ENCODE measurements around the gene PGM1. TPM values are rescaled to one million over a fixed set of nuclear protein-coding genes. Genes with fewer than 3 reads are reported as not detected.

Gene PGM1
- total and polyA plus RNA-seq, 2 of the 13 experiments (the other 11 are each of a cell fraction or from before 2014, with no cell fraction given) = 51.6 to 105 TPM

GRCh38 chr1:63675420-63675931, 82.3 kb downstream of the PGM1 start (continued):
- TF ChIP-seq TMF1 (CRISPR knock-in tag; IDR thresholded peaks at IDR 0.05; ENCODE audit: low read depth) = no peak
- no peak for TF ChIP-seq PLSCR1 (CRISPR knock-in tag; IDR thresholded peaks at IDR 0.05; ENCODE audit: borderline replicate concordance)
- no peak for TF ChIP-seq RBFOX2 (IDR thresholded peaks at IDR 0.05; ENCODE audit: low read depth, low read length)
- no peak for TF ChIP-seq TIGD3 (CRISPR knock-in tag; IDR thresholded peaks at IDR 0.05; ENCODE audit: borderline replicate concordance)

- Histone ChIP-seq H2AFZ (ENCODE audit: low read length) (no peak overlapping the region), H3K4me3 (replicated peaks in 1 of 3; ENCODE audit: insufficient read depth in 1 of 3, low read depth in 2 of 3, low read length in 3 of 3) (no peak overlapping the region), H3K27ac (ENCODE audit: extremely low read length, insufficient read depth, low read length) (no peak overlapping the region), H3K9ac (ENCODE audit: insufficient read depth, low read depth, low read length) (no peak overlapping the region), H3K9me3 (ENCODE audit: low read length) (no peaks in the 10 kb centered on the region; the same call in 1 of the 2 replicates), H3K4me1 (ENCODE audit: insufficient read depth, low read length) (peaks cover 38% of the 10 kb centered on the region), H4K20me1 (ENCODE audit: insufficient read depth, low read length) (no peaks in the 10 kb centered on the region), H3K36me3 (replicated peaks in 1 of 2; ENCODE audit: control insufficient read depth in 1 of 2, insufficient read depth in 2 of 2, low read length in 2 of 2) (no peaks in the 10 kb centered on the region), H3K27me3 (ENCODE audit: control insufficient read depth in 1 of 2, insufficient read depth in 2 of 2, low read length in 2 of 2) (no peaks in the 10 kb centered on the region), H3K79me2 (ENCODE audit: insufficient read depth, low read length) (no peaks in the 10 kb centered on the region), H3K4me2 (ENCODE audit: low read depth, low read length) (no peak overlapping the region)
- FAIRE-seq (no peak), ATAC-seq (no peak), DNase-seq (ENCODE audit: low spot score) (no peak)
- CTCF ChIA-PET (ENCODE audit: low intra/inter-chr PET ratio, low total read pairs) = no interaction called here
- POLR2A ChIA-PET = no interaction called here
- in situ Hi-C loops (cut with HindIII; ENCODE audit: extremely low pct_ligation_motif_present, low pct_unique_long_range_greater_than_20kb) = loop anchor here (10.0 to 25.0 kb wide), 2 partner anchors 235 to 457 kb away; no protein-coding TSS in a partner anchor
- no TSS peak for BruUV-seq (replicated peaks)
- intact Hi-C loops (cut with micrococcal nuclease; ENCODE audit: unreplicated experiment) = loop anchor here (10.0 kb wide), 1 partner anchor 63 kb away; no protein-coding TSS in a partner anchor
- TF ChIP-seq RFX5 (IDR thresholded peaks at IDR 0.05; ENCODE audit: low read depth, low read length) = peak; percentile 76
- no peak for TF ChIP-seq U2AF1 (optimal IDR thresholded peaks at IDR 0.05; ENCODE audit: low read depth, low read length)
- no peak for TF ChIP-seq ZNF576 (CRISPR knock-in tag; IDR thresholded peaks at IDR 0.05)
- 97% methylated on average over 3 of the region's 3 CpGs for WGBS (ENCODE audit: low lambda C conversion rate)
These were observed 84.3 kb downstream of the PGM1 start for GRCh38 chr1:63677497-63677896.

All from HepG2 (cell line).